Stimulated activated CD4-positive, alpha-beta T cell treated with anti-CD3 and anti-CD28 coated beads, Interleukin-4, amount 100 ng/mL, for 48 hours (primary cell): ENCODE measurements around the gene ZBTB8A.
A peak's percentile ranks its signal among the peaks of the same experiment; 100 is the strongest.
"Not testable (repeated sequence)": the region's sequence is repeated elsewhere in the genome, so short reads cannot be mapped to it uniquely, and the experiment has no call there.

Experiments used
- DNase-seq, 2 donors: peaks; one replicate each; pipeline ENCODE4 v3.0.0-alpha.2; 2020; ENCODE audit warnings: low read depth in 2 of 2

Gene ZBTB8A

DNA sequence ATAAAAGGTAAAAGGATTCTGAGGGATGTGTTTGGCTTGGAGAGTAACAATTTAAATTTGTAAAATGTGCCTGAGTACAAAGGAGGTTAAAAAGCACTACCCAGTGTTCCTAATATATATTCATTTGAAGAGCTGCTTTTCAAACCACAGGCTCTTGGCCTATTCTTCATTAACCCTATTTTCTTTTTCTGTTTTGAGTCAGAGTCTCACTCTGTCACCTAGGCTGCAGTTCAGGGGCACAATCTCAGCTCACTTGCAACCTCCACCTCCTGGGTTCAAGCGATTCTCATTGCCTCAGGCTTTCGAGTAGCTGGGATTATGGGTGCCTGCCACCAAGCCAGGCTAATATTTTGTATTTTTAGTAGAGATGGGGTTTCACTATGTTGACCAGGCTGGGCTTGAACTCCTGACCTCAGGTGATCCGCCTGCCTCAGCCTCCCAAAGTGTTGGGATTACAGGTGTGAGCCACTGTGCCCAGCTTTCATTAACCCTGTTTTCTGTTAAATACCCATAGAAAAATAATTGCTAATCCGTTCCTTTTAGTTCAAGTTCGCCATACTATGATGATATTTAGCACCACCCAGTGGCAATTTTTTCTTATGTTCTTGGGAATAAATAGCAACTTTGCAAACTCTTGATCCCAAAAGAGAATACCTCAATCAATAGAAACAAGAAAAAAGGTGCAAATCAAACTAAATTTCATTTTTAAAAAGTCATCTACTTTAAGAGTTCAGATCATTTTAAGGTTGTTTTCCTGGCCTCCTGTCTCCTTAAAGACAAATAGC, 80.7 kb downstream of the ZBTB8A start:
- DNase-seq, result no peak

DNA sequence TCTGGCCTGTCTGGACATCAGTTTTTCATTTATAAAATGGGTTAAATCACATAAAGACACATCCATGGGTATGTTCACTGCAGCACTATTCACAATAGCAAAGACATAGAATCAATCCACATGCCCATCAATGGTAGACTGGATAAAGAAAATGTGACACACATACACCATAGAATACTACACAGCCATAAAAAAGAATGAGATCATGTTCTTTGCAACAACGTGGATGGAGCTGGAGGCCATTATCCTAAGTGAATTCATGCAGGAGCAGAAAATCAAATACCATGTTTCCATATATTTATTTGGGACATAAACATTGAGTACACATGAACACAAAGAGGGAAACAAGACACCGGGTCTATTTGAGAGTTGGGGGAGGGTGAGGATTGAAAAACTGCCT, 83.0 kb downstream of the ZBTB8A start:
- DNase-seq, result no peak

DNA sequence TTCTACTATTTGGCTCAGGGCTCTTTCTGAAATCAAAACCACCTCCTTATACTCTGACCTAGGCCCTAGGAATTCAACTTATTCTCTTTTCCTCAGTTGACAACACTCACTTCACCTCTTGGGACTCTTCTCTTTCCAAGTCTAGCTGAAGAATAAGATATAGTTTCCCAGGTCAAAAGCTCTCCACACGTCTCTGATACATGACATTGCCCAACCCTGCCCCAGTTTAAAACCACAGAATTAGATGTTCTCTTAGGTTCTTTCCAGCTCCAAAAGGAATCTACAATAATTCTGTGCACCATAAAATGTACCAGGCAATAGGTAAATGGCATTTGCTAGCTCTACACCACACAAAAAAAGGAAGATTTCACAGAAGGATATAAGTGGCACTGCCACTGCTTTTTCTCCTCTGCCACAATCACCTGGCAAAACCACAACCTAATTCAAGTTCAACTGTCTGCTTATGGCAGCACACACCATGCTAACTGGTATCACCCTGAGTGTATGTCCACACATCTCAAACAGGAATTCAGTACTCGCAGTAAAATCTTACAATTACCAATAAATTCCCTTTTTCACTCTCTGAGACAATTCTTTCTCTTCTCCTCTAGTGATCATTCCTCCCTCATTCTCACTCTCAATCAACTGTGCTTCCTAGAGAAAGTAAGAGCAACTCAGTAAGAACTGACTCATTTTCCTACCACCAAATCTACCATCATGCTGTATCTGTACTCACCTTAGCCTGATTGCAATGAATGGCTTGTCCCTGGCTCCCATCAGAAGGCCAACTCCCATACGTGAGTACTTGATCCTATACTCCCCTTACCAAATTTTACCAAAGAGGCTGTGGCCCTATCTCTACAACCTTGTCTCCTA, 83.8 kb downstream of the ZBTB8A start:
- no peak for DNase-seq

DNA sequence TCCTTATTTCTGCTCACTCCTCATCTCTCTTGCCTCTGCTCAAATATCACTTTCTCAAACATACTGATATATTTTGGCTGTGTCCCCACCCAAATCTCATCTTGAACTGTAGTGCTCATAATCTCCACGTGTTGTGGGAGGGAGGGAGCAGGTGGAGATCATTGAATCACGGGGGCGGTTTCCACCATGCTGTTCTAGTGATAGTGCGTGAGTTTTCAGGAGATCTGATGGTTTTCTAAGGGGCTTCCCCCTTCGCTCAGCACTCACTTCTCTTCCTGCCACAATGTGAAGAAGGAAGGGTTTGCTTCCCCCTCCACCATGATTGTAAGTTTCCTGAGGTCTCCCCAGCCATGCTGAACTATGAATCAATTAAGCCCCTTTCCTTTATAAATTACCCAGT, 84.5 kb downstream of the ZBTB8A start:
- peak; percentile 28 to 30 for DNase-seq

DNA sequence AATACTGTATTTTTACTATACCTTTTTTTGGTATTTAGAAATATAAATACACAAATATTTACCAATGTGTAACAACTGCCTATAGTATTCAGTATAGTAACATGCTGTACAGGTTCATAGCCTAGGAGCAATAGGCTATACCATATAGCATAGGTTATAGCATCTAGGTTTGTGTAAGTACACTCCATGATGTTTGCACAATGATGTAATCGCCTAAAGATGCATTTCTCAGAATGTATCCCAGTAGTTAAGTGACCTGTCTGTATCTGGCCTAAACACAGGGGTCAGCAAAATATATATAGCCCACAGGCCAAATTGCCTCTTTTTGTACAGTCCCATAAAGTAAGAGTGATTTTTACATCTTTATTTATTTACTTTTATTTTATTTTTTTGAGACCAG, 86.9 kb downstream of the ZBTB8A start:
- DNase-seq, result no peak

DNA sequence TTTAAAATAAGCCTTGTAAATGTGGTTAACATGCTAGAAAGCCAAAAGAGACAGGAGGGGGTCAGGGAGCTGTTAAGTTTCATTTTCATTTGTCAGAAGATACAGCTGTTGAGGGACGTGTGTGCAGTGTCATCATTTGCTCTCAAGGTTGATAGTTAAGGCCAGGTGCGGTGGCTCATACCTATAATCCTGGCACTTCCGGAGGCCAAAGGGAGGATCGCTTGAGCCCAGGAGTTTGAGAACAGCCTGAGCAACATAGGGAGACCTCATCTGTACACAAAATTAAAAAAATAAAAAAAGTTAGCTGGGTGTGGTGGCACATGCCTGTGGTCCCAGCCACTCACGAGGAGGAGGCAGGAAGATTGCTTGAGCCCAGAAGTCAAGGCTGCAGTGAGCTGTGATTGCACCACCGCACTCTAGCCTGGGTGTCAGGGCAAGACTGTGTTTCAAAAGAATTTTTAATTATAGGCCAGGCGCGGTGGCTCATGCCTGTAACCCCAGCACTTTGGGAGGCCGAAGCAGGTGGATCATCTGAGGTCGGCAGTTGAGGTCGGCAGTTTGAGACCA, 88.5 kb downstream of the ZBTB8A start:
- DNase-seq, result no peak

DNA sequence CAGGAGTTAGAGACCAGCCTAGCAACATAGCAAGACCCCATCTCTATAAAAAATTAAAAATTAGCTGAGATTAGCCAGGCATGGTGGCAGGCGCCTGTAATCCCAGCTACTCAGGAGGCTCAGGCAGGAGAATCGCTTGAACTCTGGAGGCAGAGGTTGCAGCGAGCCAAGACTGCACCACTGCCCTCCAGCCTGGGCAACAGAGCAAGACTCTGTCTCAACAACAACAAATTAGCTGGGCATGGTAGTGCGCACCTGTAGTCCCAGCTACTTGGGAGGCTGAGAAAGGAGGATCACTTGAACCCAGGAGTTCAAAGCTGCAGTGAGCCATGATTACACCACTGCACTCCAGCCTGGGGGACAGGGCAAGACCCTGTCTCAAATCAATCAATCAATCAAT, 90.9 kb downstream of the ZBTB8A start:
- DNase-seq, result not testable (repeated sequence)

DNA sequence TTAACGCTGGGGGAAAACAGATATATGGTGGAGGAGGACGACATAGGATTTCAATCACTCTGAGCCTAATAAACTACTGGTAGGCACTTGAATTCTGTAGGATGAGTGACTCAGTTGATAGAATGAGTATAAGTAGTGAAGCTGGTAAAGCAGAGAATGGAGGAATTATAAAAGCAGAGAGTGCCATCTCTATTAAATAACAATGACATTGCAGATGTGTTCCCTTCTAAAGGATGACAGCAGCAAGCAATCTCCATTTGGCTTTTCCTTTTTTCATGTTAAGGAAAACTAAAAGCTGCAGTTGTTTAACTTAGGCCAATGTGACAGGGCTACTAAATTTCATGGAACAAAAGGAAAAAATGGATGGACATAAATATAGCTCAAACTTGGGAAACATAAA, 93.6 kb downstream of the ZBTB8A start:
- DNase-seq, result no peak

DNA sequence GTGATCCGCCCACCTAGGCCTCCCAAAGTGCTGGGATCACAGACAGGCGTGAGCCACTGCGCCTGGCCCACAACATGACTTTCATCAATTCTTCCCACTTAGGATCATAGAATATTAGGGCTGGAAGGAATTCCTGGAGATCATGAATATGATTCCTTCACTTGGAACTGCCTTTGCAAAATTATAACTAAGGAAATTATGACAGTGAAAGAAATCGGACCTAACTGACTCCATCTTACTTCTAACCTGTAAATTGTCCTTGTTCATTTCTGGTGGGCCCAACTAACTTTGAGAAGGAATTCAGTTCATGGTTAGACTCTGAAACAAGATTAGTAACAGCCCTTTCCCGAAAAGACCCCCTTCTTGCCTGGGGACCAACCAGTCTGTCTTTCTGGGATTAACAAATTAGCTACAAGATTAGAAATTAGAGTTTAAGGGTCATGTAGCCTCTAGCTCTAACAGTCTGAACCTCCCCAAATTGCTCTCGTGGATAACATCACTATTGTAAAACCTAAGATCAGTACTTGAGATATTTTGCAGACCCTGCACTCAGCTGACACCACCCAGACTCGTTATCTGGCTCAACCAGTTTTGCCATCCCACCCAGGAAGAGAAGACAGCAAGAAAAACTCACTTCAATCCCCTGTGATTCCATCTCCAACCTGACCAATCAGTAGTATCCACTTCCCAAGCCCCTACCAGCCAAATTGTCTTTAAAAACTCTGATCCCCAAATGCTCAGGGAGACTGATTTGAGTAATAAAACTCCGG, 96.5 kb downstream of the ZBTB8A start:
- no peak for DNase-seq

DNA sequence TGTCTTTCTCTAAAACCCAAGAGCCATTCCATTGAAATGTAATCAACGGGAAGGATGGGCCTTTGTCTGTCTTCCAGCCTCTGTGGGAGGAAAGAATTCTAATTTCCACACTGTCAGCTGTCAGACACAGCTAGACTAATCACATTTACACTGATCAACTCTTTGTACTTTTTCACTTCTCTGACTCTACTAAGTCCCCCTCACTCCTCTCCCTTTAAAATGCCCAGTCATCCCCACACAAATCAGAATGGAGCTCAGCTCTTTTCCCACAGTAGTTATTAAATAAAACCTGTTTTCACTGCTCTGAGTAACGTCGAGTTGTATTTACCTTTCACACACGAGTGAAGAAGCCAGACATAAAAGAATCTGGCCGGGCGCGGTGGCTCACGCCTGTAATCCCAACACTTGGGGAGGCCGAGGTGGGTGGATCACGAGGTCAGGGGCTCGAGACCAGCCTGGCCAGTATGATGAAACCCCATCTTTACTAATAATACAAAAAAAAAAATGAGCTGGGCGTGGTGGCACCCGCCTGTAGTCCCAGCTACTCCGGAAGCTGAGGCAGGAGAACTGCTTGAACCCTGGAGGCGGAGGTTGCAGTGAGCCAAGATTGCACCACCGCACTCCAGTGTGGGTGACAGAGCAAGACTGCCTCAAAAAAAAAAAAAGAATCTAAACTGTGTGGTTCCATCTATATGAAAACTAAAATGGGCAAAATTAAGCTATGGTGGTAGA, 97.9 kb downstream of the ZBTB8A start:
- no peak for DNase-seq

DNA sequence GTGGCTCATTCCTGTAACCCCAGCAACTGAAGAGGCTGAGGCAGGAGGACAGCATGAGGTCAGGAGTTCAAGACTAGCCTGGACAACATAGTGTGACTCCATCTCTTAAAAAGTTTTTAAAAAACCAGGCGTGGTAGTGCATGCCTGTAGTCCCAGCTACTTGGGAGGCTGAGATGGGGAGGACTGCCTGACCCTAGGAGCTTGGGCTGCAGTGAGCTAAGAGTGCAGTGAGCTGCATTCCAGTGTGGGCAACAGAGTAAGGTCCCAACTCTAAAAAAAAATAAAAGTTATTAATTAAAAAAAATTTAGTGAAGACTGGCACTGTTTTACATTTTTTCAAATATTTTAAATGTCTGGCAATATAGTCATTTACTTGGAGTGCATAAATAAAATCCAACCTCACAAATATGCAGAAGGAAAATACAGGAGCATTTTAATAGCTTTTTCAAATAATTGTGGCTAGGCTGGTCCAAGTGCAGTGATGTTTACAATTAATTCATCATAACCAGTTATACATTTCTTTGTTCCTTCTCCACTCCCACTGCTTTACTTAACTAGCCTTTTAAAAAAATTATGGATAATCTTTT, 100.4 kb downstream of the ZBTB8A start:
- no peak for DNase-seq

DNA sequence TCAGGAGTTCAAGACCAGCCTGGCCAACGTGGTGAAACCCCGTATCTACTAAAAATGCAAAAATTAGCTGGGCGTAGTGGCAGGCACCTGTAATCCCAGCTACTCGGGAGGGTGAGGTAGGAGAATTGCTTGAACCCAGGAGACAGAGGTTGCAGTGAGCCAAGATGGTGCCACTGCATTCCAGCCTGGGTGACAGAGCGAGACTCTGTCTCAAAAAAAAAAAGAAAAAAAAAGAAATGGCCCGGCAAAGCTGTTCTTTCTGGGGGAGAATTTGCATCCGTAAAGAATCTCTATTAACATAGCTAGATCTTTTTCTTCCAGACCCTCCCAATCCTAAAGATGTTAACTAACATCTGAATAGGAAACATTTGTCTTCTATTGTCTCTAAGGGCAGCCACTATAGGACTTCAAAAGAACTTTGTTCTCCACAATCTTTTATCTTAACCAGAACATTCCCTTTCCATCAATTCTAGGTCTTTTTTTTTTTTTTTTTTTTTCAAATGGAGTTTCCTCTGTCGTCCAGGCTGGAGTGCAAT, 103.1 kb downstream of the ZBTB8A start:
- DNase-seq, result not testable (repeated sequence)

DNA sequence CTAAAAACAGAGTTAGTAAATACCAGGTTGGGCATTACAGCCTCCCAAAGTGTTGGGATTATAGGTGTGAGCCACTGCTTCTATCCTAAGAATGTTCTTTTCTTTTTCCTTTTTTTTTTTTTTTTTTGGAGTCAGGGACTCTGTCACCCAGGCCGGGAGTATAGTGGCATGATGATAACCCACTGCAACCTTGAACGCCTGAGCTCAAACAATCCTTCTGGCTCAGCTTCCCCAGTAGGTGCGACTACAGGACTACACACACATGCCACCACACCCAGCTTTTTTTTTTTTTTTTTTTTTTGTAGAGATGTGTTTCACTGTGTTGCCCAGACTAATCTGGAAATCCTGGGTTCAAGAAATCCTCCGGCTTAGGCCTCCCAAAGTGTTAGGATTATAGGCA, 105.2 kb downstream of the ZBTB8A start:
- no peak for DNase-seq

DNA sequence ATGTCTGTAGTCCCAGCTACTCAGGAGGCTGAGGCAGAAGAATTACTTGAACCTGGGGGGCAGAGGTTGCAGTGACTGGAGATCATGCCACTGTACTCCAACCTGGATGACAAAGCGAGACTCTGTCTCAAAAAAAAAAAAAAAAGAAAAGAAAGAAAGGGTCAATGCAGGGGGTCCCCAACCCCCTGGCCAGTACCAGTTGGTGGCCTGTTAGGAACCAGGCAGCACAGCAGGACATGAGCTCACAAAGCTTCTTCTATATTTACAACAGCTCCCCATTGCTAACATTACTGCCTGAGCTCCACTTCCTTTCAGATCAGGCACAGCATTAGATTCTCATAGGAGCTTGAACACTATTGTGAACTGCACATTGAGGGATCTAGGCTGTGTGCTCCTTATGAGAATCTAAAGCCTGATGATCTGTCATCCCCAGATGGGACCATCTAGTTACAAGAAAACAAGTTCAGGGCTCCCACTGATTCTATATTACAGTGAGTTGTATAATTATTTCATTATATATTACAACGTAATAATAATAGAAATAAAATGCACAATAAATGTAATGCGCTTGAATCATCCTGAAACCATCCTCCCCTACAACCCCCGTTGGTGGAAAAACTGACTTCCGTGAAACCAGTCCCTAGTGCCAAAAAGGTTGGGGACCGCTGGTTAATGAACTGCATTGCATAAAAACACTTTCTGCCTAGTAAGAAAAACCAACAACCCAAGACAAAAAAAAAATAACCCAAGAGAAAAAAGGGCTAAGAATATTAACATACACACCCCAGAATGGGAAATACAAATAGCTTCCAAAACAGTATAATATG, 108.3 kb downstream of the ZBTB8A start:
- no peak for DNase-seq

DNA sequence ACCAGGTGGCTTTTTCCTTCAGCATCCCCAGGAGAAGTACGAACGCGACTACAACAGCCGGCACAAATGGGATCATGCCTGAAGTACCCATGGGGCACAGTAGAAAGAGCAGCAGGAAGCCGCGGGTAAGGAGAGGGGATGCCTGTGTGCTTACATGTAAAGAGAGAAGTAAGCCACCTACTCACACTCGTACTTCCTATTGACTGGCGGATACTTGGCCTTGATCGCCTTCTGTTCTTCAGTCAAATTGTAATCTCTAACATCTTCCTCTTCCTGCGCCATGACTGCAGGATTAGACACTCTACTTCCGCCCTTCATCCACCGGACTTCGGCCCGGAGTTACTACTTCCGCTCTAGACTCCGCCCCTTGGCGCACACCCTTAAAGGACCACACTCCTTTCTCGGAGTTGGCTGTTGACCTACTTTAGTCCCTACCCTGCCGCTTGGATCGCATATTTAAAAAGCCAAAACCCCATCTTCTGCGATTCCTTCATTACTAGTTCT, 111.1 kb downstream of the ZBTB8A start, which contains the start of gene ZBTB8OS:
Gene ZBTB8OS, minus strand, starts transcription at position 303 of the 504 bp plus-strand sequence. Its CDS starts 21 bp downstream, at position 282.
- DNase-seq, result peak; percentile 77 to 83

DNA sequence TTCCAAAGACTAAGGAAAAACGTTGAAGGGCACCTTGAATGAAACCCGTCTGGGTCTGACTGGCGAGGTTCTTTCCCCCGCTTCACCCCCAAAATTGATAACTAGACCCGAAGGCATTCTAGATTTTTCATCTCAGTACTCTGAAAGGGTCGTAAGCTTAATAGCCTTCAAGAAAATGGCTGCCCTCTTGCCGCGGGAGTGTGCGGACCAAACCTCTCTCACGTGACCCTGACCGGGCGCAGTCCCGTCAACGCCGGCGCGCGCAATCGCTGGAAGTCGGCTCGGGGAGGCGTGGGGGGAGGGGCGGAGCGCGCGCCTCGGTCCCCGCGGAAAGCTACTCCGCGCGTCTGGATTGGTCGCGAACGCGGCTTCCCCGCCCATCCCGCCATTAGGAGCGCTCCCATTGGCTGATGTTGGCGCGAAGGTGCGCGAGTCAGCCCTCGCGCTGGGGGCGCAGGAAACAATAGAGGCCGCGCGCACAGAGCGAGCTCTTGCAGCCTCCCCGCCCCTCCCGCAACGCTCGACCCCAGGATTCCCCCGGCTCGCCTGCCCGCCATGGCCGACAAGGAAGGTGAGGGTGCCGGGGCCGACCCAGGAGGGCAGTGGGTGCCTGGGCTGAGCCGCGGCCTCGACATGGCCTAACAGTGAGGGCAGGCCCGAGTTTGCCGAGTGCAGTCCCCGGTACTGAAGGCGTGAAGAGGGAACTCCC, 111.7 kb downstream of the ZBTB8A start, which contains the start of gene RBBP4:
Gene RBBP4, plus strand, starts transcription at position 457 of the 709 bp plus-strand sequence. Its CDS starts 99 bp downstream, at position 556.
- peak; percentile 96 to 98 for DNase-seq

DNA sequence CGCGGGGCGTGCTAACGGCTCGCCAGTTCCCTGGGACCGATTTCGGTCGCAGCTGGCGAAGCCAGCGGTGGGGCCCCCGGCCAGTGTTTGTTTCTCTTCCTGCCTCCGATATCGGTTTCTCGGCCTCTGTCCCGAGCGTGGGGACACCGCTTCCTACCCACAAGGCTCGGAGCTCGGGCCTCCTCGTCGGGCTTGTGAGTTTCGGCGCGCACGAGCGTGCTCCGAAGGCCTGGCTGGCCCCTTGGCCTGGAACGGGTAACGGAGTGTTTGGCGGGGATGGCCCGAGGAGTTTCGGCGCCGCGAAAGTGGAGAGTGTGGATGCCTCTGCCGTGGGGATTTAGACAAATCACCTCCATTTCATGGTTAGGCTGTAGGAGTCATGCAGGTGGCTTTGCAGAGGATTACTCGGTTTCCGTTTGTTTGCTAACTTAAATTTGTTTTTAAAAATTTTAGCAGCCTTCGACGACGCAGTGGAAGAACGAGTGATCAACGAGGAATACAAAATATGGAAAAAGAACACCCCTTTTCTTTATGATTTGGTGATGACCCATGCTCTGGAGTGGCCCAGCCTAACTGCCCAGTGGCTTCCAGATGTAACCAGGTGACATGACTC, 112.3 kb downstream of the ZBTB8A start:
- no peak for DNase-seq
